ENCODE data around the gene VPS37B. TPM values are rescaled to one million over a fixed set of nuclear protein-coding genes. Genes with fewer than 3 reads are reported as not detected.

VPS37B gene
- total RNA-seq, 2 donors from 2014 or later, result 64.8 to 73.5 TPM

DNA sequence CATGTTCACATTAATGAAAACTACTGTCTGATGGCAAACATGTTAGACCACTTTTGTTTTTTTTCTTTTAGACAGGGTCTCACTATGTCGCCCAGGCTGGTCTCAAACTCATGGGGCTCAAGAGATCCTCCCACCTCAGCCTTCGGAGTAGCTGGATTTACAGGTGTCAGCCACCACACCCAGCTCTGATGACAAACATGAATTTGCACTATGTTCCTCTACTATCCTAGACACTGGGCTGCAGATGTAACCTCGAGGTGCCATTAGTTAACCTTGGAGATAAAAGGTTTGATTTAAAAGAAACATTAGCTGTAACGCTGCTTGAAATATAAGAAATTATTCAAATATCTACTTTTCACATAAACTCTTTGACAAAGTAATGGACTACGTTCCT is 8.1 kb downstream of the VPS37B start:
- TF ChIP-seq, protein P1, sequence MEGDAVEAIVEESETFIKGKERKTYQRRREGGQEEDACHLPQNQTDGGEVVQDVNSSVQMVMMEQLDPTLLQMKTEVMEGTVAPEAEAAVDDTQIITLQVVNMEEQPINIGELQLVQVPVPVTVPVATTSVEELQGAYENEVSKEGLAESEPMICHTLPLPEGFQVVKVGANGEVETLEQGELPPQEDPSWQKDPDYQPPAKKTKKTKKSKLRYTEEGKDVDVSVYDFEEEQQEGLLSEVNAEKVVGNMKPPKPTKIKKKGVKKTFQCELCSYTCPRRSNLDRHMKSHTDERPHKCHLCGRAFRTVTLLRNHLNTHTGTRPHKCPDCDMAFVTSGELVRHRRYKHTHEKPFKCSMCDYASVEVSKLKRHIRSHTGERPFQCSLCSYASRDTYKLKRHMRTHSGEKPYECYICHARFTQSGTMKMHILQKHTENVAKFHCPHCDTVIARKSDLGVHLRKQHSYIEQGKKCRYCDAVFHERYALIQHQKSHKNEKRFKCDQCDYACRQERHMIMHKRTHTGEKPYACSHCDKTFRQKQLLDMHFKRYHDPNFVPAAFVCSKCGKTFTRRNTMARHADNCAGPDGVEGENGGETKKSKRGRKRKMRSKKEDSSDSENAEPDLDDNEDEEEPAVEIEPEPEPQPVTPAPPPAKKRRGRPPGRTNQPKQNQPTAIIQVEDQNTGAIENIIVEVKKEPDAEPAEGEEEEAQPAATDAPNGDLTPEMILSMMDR (IDR thresholded peaks at IDR 0.05), result no peak
- peak overlapping the region; percentile 18 for H3K4me3 ChIP-seq
- peaks cover 25% of the 10 kb centered on the region for H3K4me1 ChIP-seq
- H3K36me3 ChIP-seq, result no peaks in the 10 kb centered on the region
- peak overlapping the region; percentile 88 for H3K27ac ChIP-seq
- intact Hi-C loops (cut with DNase I), result no loop called here
- DNase-seq, result no peak
- no peaks in the 10 kb centered on the region for H3K9me3 ChIP-seq
- H3K27me3 ChIP-seq, result no peaks in the 10 kb centered on the region
- peak overlapping the region in 1 of 2 donors; percentile 90 for H3K9ac ChIP-seq (ENCODE audit: low read depth in 2 of 2, low read length in 2 of 2)

DNA sequence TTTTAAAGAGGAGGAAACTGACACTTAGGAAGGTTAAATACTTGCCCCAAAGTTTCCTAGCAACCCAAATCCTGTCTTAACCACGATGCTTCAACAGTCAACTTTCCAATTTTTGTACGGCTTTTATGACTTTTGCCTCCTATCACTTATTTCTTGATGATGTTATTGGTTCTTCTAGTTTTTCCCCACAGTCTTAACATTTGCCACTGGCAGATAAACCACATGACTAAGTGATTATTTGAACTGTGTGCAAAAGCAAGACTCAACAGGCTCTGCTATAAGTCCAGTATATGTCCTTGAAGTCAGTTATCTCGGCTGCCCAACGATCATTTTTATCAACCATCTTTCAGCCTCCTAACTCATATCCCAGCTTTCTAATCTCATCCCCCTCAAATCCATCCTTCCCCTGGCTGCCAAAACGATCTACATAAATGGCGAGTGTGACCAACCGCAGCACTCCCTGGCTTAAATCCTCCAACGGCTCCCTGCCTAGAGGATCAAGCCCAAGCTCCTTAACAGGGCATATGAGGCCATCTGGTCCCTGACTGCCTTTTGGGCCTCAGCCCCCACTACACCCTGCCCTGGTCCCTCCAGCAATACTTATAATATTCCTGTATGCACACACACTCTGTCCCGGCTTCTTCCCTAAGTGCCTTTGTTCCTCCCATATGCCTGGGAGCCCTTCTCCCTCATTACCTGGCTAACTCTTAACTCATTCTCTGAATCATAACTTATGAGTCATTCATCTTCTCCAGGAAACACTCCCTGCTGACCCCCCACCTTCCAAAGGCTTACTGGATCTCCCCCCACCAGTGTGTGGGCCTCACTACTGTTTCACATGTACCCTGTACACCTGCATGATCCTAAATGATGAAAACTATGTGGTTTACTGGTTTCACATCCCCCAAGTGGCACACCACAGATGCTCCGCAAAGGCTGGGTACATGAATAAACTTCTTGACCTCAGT is 8.8 kb downstream of the VPS37B start:
- Histone ChIP-seq H3K27me3 (no peaks in the 10 kb centered on the region), H3K4me3 (no peak overlapping the region), H3K4me1 (peaks cover 21% of the 10 kb centered on the region), H3K9ac (ENCODE audit: low read depth in 2 of 2, low read length in 2 of 2) (peak overlapping the region; percentile 13 to 90), H3K27ac (peak overlapping the region; percentile 88), H3K36me3 (no peaks in the 10 kb centered on the region), H3K9me3 (no peaks in the 10 kb centered on the region)
- TF ChIP-seq, protein P1 (IDR thresholded peaks at IDR 0.05), result no peak
- intact Hi-C loops (cut with DNase I), result no loop called here
- DNase-seq, result no peak

DNA sequence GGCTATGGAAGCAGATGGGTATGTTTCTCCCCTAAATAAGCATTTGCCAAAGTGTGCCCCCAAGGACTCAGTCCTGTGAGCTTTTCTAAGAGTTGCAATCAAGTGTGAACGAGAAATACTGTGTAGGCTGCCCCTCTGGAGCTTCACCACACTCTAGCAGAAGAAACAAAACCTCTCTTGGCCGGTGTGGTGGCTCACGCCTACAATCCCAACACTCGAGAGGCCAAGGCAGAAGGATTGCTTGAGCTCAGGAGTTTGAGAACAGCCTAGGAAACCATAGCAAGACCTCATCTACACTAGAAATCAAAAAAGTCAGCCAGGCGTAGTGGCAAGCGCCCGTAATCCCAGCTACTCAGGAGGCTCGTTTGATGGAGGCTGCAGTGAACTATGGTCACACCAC is 9.8 kb downstream of the VPS37B start:
- H3K4me3 ChIP-seq, result no peak overlapping the region
- TF ChIP-seq, protein P1 (IDR thresholded peaks at IDR 0.05), result no peak
- H3K27ac ChIP-seq, result no peak overlapping the region
- no peak overlapping the region for H3K9ac ChIP-seq (ENCODE audit: low read depth in 2 of 2, low read length in 2 of 2)
- intact Hi-C loops (cut with DNase I), result no loop called here
- no peak for DNase-seq
- H3K4me1 ChIP-seq, result peaks cover 24% of the 10 kb centered on the region
- no peaks in the 10 kb centered on the region for H3K27me3 ChIP-seq
- H3K36me3 ChIP-seq, result no peaks in the 10 kb centered on the region
- no peaks in the 10 kb centered on the region for H3K9me3 ChIP-seq

DNA sequence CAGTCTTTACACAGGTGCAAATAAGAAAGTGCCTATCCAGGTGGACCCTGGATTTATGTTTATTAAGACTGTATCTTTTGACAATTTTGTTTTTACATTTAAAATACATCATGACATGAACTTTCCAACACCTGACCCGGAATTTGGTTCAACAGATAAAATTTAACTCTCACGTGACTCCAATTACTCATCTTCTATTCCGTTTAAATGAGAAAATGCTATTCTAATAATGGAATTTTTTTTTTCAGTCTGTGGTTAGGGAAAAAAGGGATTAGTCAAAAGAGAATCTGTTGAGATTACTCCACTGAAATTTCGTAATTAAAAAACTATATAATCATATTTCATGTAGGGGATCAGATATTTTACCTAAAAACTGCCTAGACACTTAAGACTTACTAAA is 11.1 kb downstream of the VPS37B start:
- no peaks in the 10 kb centered on the region for H3K36me3 ChIP-seq
- H3K4me3 ChIP-seq, result no peak overlapping the region
- DNase-seq, result no peak
- TF ChIP-seq, protein P1 (IDR thresholded peaks at IDR 0.05), result no peak
- H3K4me1 ChIP-seq, result peaks cover 32% of the 10 kb centered on the region
- H3K27me3 ChIP-seq, result no peaks in the 10 kb centered on the region
- H3K9me3 ChIP-seq, result no peaks in the 10 kb centered on the region
- H3K9ac ChIP-seq (ENCODE audit: low read depth in 2 of 2, low read length in 2 of 2), result no peak overlapping the region
- H3K27ac ChIP-seq, result no peak overlapping the region
- intact Hi-C loops (cut with DNase I), result no loop called here

DNA sequence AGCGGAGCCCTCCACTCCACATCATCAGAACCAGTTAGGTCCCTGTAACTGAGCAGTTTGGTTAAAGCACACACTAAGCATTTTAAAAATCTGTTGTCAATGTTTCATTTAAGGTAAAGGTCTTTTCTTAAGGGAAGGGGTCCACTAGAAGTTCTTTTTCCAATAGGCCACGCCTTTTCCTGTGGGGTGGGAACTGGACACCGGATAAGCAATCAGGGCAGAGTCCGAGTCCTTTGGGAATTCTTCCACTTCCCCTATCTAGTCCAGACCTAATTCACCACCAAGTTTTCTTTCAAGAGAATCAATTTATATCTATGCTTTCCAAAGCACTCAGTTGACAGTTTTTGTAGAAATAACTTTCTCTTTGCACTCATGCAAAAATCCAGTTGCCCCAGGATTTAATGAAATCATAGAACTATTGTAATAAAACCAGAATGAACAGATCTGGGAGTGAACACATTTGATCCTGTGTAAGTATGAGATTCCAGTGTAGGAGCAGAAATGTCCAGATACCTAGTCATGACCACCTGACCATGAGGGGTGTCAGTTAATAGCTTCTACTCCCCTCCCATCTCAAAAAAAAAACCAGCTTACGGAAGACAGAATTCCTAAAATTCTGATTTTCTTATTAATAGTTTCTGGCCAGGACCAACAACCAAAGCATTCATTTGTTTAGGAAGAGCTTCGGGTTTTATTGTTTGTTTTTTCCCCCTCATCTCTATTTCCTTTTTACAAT is 11.7 kb downstream of the VPS37B start:
- H3K27me3 ChIP-seq, result no peaks in the 10 kb centered on the region
- H3K27ac ChIP-seq, result no peak overlapping the region
- DNase-seq, result no peak
- peaks cover 32% of the 10 kb centered on the region for H3K4me1 ChIP-seq
- H3K9me3 ChIP-seq, result no peaks in the 10 kb centered on the region
- intact Hi-C loops (cut with DNase I), result no loop called here
- no peak overlapping the region for H3K4me3 ChIP-seq
- TF ChIP-seq, protein P1 (IDR thresholded peaks at IDR 0.05), result no peak
- H3K36me3 ChIP-seq, result no peaks in the 10 kb centered on the region
- H3K9ac ChIP-seq (ENCODE audit: low read depth in 2 of 2, low read length in 2 of 2), result no peak overlapping the region

Data from colonic mucosa (tissue), 4 donors.